ENCODE data around the gene ATP9B.

The ATP9B gene

GRCh38 chr18:79335833-79336360 lies 266.7 kb downstream of the ATP9B start:
- no peak overlapping the region for H3K4me3 ChIP-seq (ENCODE audit: low read length)
- no peaks in the 10 kb centered on the region for H3K4me1 ChIP-seq (ENCODE audit: control insufficient read depth, insufficient read depth, low read length)
- no peaks in the 10 kb centered on the region for H3K27me3 ChIP-seq (ENCODE audit: control insufficient read depth, insufficient read depth, low read length)
- H3K36me3 ChIP-seq (ENCODE audit: control insufficient read depth, insufficient read depth, low read length), result peaks cover 16% of the 10 kb centered on the region
- no peak overlapping the region for H3K27ac ChIP-seq (ENCODE audit: low read depth, low read length)
- no peak overlapping the region for H3K9ac ChIP-seq (ENCODE audit: low read length)

- Histone ChIP-seq H3K36me3 (ENCODE audit: control insufficient read depth, insufficient read depth, low read length) (peaks cover 18% of the 10 kb centered on the region), H3K4me1 (ENCODE audit: control insufficient read depth, insufficient read depth, low read length) (no peaks in the 10 kb centered on the region)
These were observed 267.5 kb downstream of the ATP9B start for GRCh38 chr18:79336556-79337142.

GRCh38 chr18:79337184-79337583 lies 268.0 kb downstream of the ATP9B start:
- H3K9ac ChIP-seq (ENCODE audit: low read length), result no peak overlapping the region
- no peak overlapping the region for H3K27ac ChIP-seq (ENCODE audit: low read depth, low read length)
- no peaks in the 10 kb centered on the region for H3K27me3 ChIP-seq (ENCODE audit: control insufficient read depth, insufficient read depth, low read length)
- peaks cover 18% of the 10 kb centered on the region for H3K36me3 ChIP-seq (ENCODE audit: control insufficient read depth, insufficient read depth, low read length)
- H3K4me1 ChIP-seq (ENCODE audit: control insufficient read depth, insufficient read depth, low read length), result no peaks in the 10 kb centered on the region
- no peak overlapping the region for H3K4me3 ChIP-seq (ENCODE audit: low read length)

More at GRCh38 chr18:79336556-79337142, 267.5 kb downstream of the ATP9B start:
- Histone ChIP-seq H3K27ac (ENCODE audit: low read depth, low read length) (no peak overlapping the region), H3K9ac (ENCODE audit: low read length) (no peak overlapping the region), H3K27me3 (ENCODE audit: control insufficient read depth, insufficient read depth, low read length) (no peaks in the 10 kb centered on the region), H3K4me3 (ENCODE audit: low read length) (no peak overlapping the region)

- Histone ChIP-seq H3K4me3 (ENCODE audit: low read length) (no peak overlapping the region), H3K27ac (ENCODE audit: low read depth, low read length) (no peak overlapping the region), H3K4me1 (ENCODE audit: control insufficient read depth, insufficient read depth, low read length) (no peaks in the 10 kb centered on the region), H3K27me3 (ENCODE audit: control insufficient read depth, insufficient read depth, low read length) (no peaks in the 10 kb centered on the region), H3K36me3 (ENCODE audit: control insufficient read depth, insufficient read depth, low read length) (peaks cover 18% of the 10 kb centered on the region), H3K9ac (ENCODE audit: low read length) (no peak overlapping the region)
These were observed 268.4 kb downstream of the ATP9B start for GRCh38 chr18:79337620-79338019.

GRCh38 chr18:79339094-79339908 lies 270.1 kb downstream of the ATP9B start:
- Histone ChIP-seq H3K4me1 (ENCODE audit: control insufficient read depth, insufficient read depth, low read length) (no peaks in the 10 kb centered on the region), H3K4me3 (ENCODE audit: low read length) (no peak overlapping the region), H3K9ac (ENCODE audit: low read length) (no peak overlapping the region), H3K27ac (ENCODE audit: low read depth, low read length) (no peak overlapping the region), H3K27me3 (ENCODE audit: control insufficient read depth, insufficient read depth, low read length) (no peaks in the 10 kb centered on the region), H3K36me3 (ENCODE audit: control insufficient read depth, insufficient read depth, low read length) (peaks cover 18% of the 10 kb centered on the region)

- Histone ChIP-seq H3K9ac (ENCODE audit: low read length) (no peak overlapping the region), H3K27me3 (ENCODE audit: control insufficient read depth, insufficient read depth, low read length) (no peaks in the 10 kb centered on the region), H3K27ac (ENCODE audit: low read depth, low read length) (no peak overlapping the region)
These were observed 274.5 kb downstream of the ATP9B start for GRCh38 chr18:79343567-79344207.

GRCh38 chr18:79344208-79344581 lies 275.0 kb downstream of the ATP9B start:
- Histone ChIP-seq H3K27me3 (ENCODE audit: control insufficient read depth, insufficient read depth, low read length) (no peaks in the 10 kb centered on the region), H3K9ac (ENCODE audit: low read length) (no peak overlapping the region), H3K27ac (ENCODE audit: low read depth, low read length) (no peak overlapping the region), H3K36me3 (ENCODE audit: control insufficient read depth, insufficient read depth, low read length) (peaks cover 28% of the 10 kb centered on the region), H3K4me1 (ENCODE audit: control insufficient read depth, insufficient read depth, low read length) (no peaks in the 10 kb centered on the region), H3K4me3 (ENCODE audit: low read length) (no peak overlapping the region)

More at GRCh38 chr18:79343567-79344207, 274.5 kb downstream of the ATP9B start:
- Histone ChIP-seq H3K36me3 (ENCODE audit: control insufficient read depth, insufficient read depth, low read length) (peaks cover 30% of the 10 kb centered on the region), H3K4me3 (ENCODE audit: low read length) (no peak overlapping the region), H3K4me1 (ENCODE audit: control insufficient read depth, insufficient read depth, low read length) (no peaks in the 10 kb centered on the region)

- no peak overlapping the region for H3K4me3 ChIP-seq (ENCODE audit: low read length)
- no peak overlapping the region for H3K27ac ChIP-seq (ENCODE audit: low read depth, low read length)
- H3K27me3 ChIP-seq (ENCODE audit: control insufficient read depth, insufficient read depth, low read length), result no peaks in the 10 kb centered on the region
- no peak overlapping the region for H3K9ac ChIP-seq (ENCODE audit: low read length)
- H3K4me1 ChIP-seq (ENCODE audit: control insufficient read depth, insufficient read depth, low read length), result no peaks in the 10 kb centered on the region
- H3K36me3 ChIP-seq (ENCODE audit: control insufficient read depth, insufficient read depth, low read length), result peaks cover 33% of the 10 kb centered on the region
These were observed 276.2 kb downstream of the ATP9B start for GRCh38 chr18:79345366-79345765.

- peaks cover 29% of the 10 kb centered on the region for H3K36me3 ChIP-seq (ENCODE audit: control insufficient read depth, insufficient read depth, low read length)
These were observed 276.8 kb downstream of the ATP9B start for GRCh38 chr18:79345981-79346380.

GRCh38 chr18:79348066-79348465 lies 278.9 kb downstream of the ATP9B start:
- H3K36me3 ChIP-seq (ENCODE audit: control insufficient read depth, insufficient read depth, low read length), result peaks cover 29% of the 10 kb centered on the region
- H3K27ac ChIP-seq (ENCODE audit: low read depth, low read length), result no peak overlapping the region
- no peaks in the 10 kb centered on the region for H3K27me3 ChIP-seq (ENCODE audit: control insufficient read depth, insufficient read depth, low read length)
- H3K4me3 ChIP-seq (ENCODE audit: low read length), result no peak overlapping the region
- no peak overlapping the region for H3K9ac ChIP-seq (ENCODE audit: low read length)
- H3K4me1 ChIP-seq (ENCODE audit: control insufficient read depth, insufficient read depth, low read length), result no peaks in the 10 kb centered on the region

More at GRCh38 chr18:79345981-79346380, 276.8 kb downstream of the ATP9B start:
- no peaks in the 10 kb centered on the region for H3K4me1 ChIP-seq (ENCODE audit: control insufficient read depth, insufficient read depth, low read length)
- no peaks in the 10 kb centered on the region for H3K27me3 ChIP-seq (ENCODE audit: control insufficient read depth, insufficient read depth, low read length)
- H3K9ac ChIP-seq (ENCODE audit: low read length), result no peak overlapping the region
- H3K27ac ChIP-seq (ENCODE audit: low read depth, low read length), result no peak overlapping the region
- no peak overlapping the region for H3K4me3 ChIP-seq (ENCODE audit: low read length)

- H3K27me3 ChIP-seq (ENCODE audit: control insufficient read depth, insufficient read depth, low read length), result no peaks in the 10 kb centered on the region
- H3K4me3 ChIP-seq (ENCODE audit: low read length), result no peak overlapping the region
- H3K4me1 ChIP-seq (ENCODE audit: control insufficient read depth, insufficient read depth, low read length), result no peaks in the 10 kb centered on the region
- peaks cover 14% of the 10 kb centered on the region for H3K36me3 ChIP-seq (ENCODE audit: control insufficient read depth, insufficient read depth, low read length)
- H3K9ac ChIP-seq (ENCODE audit: low read length), result no peak overlapping the region
- no peak overlapping the region for H3K27ac ChIP-seq (ENCODE audit: low read depth, low read length)
These were observed 283.2 kb downstream of the ATP9B start for GRCh38 chr18:79352432-79352831.

- Histone ChIP-seq H3K36me3 (ENCODE audit: control insufficient read depth, insufficient read depth, low read length) (peaks cover 14% of the 10 kb centered on the region), H3K4me1 (ENCODE audit: control insufficient read depth, insufficient read depth, low read length) (no peaks in the 10 kb centered on the region), H3K27ac (ENCODE audit: low read depth, low read length) (no peak overlapping the region), H3K27me3 (ENCODE audit: control insufficient read depth, insufficient read depth, low read length) (no peaks in the 10 kb centered on the region), H3K9ac (ENCODE audit: low read length) (no peak overlapping the region), H3K4me3 (ENCODE audit: low read length) (no peak overlapping the region)
These were observed 284.1 kb downstream of the ATP9B start for GRCh38 chr18:79353267-79353666.

Measured in rectal smooth muscle tissue (tissue), 1 donor.